ENCODE results near the gene FGF4.
A peak's percentile ranks its signal among the peaks of the same experiment; 100 is the strongest.
"Not testable (repeated sequence)": the region's sequence is repeated elsewhere in the genome, so short reads cannot be mapped to it uniquely, and the experiment has no call there.

FGF4 gene

GRCh38 chr11:69771466-69771865, 3.7 kb downstream of the FGF4 start:
- no peak for DNase-seq

GRCh38 chr11:69770540-69770939, 4.6 kb downstream of the FGF4 start:
- no peak for DNase-seq

GRCh38 chr11:69765498-69765995, 9.6 kb downstream of the FGF4 start:
- DNase-seq = no peak

- not testable (repeated sequence) for DNase-seq
These were observed 10.2 kb downstream of the FGF4 start for GRCh38 chr11:69764918-69765317.

- no peak for DNase-seq
These were observed 14.8 kb downstream of the FGF4 start for GRCh38 chr11:69760319-69760718.

GRCh38 chr11:69752890-69753289, 22.3 kb downstream of the FGF4 start:
- DNase-seq = no peak

GRCh38 chr11:69750875-69751597, 24.1 kb downstream of the FGF4 start:
- no peak for DNase-seq

GRCh38 chr11:69750108-69750850, 24.9 kb downstream of the FGF4 start:
- no peak for DNase-seq

GRCh38 chr11:69748637-69749036, 26.5 kb downstream of the FGF4 start:
- no peak for DNase-seq

- DNase-seq = peak; percentile 27
These were observed 28.1 kb downstream of the FGF4 start for GRCh38 chr11:69746752-69747742.

GRCh38 chr11:69746140-69746539, 29.0 kb downstream of the FGF4 start:
- no peak for DNase-seq

- no peak for DNase-seq
These were observed 29.9 kb downstream of the FGF4 start for GRCh38 chr11:69745201-69745600.

GRCh38 chr11:69744435-69744834, 30.7 kb downstream of the FGF4 start:
- peak; percentile 79 for DNase-seq

GRCh38 chr11:69734841-69735240, 40.3 kb downstream of the FGF4 start:
- DNase-seq = no peak

GRCh38 chr11:69734367-69734766, 40.8 kb downstream of the FGF4 start:
- no peak for DNase-seq

GRCh38 chr11:69732910-69733309, 42.2 kb downstream of the FGF4 start:
- no peak for DNase-seq

- DNase-seq = no peak
These were observed 44.0 kb downstream of the FGF4 start for GRCh38 chr11:69731110-69731509.

GRCh38 chr11:69730500-69730899, 44.6 kb downstream of the FGF4 start:
- no peak for DNase-seq

GRCh38 chr11:69729252-69729651, 45.9 kb downstream of the FGF4 start:
- DNase-seq = no peak

GRCh38 chr11:69727266-69727665, 47.9 kb downstream of the FGF4 start:
- no peak for DNase-seq

GRCh38 chr11:69726481-69726880, 48.7 kb downstream of the FGF4 start:
- DNase-seq = no peak

- DNase-seq = no peak
These were observed 49.1 kb downstream of the FGF4 start for GRCh38 chr11:69726019-69726418.

- no peak for DNase-seq
These were observed 53.4 kb downstream of the FGF4 start for GRCh38 chr11:69721745-69722144.
